Body of pancreas (tissue), 4 donors: ENCODE measurements around the gene WDR46.

Source experiments
- POLR2A ChIP-seq, 3 donors: fragments of 450-650 bp; IDR thresholded peaks; one replicate each; pipeline ENCODE4 v1.6.1; 2016; ENCODE audit warnings: antibody characterized with exemption in 3 of 3, mild to moderate bottlenecking in 2 of 3
- TF ChIP-seq, protein P1 (sequence below), 7 experiments: fragments of 450-650 bp in 4 of 7; fragments of 200-600 bp in 3 of 7; sonication (generic) in 3 of 7; IDR thresholded peaks; one replicate each; pipeline ENCODE4 v1.5.1; 2016 to 2019; ENCODE audit warnings: antibody characterized with exemption in 7 of 7

DNA sequence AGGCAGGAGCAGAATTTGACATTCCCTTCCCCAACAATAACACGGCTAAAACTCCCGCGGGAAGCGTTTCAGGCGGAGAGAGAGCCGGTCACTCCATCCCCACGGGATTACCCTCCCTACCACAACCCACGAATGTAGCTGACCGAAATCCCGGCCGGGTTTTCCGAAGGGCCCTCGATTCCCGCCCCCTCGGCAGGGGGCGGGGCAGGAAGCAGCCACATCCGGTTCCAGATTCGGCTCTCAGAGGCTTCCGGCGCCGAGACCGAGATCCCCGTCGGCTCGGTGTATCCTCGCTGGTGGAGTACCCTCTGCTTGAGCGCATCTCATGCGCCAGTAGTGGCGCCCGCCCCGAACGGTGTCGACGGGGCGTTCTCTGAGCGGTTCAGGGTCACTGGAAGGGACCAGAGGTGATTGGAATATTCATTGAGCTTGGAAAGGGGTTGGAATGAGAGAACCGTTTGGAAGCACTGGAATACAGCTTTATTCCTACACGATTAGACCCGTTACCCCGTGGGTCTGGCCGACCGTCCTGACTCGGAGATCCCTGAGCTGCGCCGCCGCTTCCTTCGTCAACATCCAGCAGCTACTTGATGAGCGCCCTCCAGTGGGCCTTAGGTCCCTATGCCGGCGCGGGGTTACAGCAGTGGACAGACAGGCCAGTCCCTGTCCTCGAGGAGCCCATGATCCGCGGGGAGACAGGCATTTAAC lies 10.4 kb upstream of the WDR46 start:
- TF ChIP-seq, protein P1, sequence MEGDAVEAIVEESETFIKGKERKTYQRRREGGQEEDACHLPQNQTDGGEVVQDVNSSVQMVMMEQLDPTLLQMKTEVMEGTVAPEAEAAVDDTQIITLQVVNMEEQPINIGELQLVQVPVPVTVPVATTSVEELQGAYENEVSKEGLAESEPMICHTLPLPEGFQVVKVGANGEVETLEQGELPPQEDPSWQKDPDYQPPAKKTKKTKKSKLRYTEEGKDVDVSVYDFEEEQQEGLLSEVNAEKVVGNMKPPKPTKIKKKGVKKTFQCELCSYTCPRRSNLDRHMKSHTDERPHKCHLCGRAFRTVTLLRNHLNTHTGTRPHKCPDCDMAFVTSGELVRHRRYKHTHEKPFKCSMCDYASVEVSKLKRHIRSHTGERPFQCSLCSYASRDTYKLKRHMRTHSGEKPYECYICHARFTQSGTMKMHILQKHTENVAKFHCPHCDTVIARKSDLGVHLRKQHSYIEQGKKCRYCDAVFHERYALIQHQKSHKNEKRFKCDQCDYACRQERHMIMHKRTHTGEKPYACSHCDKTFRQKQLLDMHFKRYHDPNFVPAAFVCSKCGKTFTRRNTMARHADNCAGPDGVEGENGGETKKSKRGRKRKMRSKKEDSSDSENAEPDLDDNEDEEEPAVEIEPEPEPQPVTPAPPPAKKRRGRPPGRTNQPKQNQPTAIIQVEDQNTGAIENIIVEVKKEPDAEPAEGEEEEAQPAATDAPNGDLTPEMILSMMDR (IDR thresholded peaks at IDR 0.05): peak; percentile 25 to 75 (median 59)
- TF ChIP-seq POLR2A (IDR thresholded peaks at IDR 0.05): peak in 2 of 3 donors; percentile 76 to 80
